ENCODE results near the gene SLC22A31.

GRCh38 chr16:89199241-89200123 lies 855 bp downstream of the SLC22A31 start:
- TF ChIP-seq CTCF (IDR thresholded peaks at IDR 0.05) (no peak), POLR2AphosphoS5 (IDR thresholded peaks at IDR 0.05; ENCODE audit: low read depth, low read length) (no peak), RXRA (IDR thresholded peaks at IDR 0.05; ENCODE audit: borderline replicate concordance, low read depth) (no peak), ELF1 (IDR thresholded peaks at IDR 0.05) (no peak), MAX (IDR thresholded peaks at IDR 0.05; ENCODE audit: low read depth) (no peak), RAD21 (IDR thresholded peaks at IDR 0.05; ENCODE audit: low read length) (no peak), GATA2 (CRISPR knock-in tag; IDR thresholded peaks at IDR 0.05) (no peak), RFX5 (IDR thresholded peaks at IDR 0.05; ENCODE audit: low read length) (no peak), USF2 (IDR thresholded peaks at IDR 0.05; ENCODE audit: borderline replicate concordance, low read depth, low read length) (no peak), RCOR1 (IDR thresholded peaks at IDR 0.05; ENCODE audit: low read length) (no peak), FOSL2 (IDR thresholded peaks at IDR 0.05; ENCODE audit: borderline replicate concordance, low read depth) (no peak), EZH2phosphoT487 (IDR thresholded peaks at IDR 0.05; ENCODE audit: borderline replicate concordance, low read depth) (no peak), FOXM1 (IDR thresholded peaks at IDR 0.05; ENCODE audit: low read depth) (no peak), TAF1 (IDR thresholded peaks at IDR 0.05; ENCODE audit: borderline replicate concordance, low read depth, low read length) (no peak)

All from SK-N-SH (cell line).